Motor neuron (in vitro differentiated cells): ENCODE data around the gene SERTAD2. TPM values are rescaled to one million over a fixed set of nuclear protein-coding genes. Genes with fewer than 3 reads are reported as not detected.

ENCODE experiments used
- ATAC-seq, 8 experiments: fragments of 200-7000 bp; cut with Tn5 transposase; replicated peaks in 6 of 8; 2 replicates each; pipeline ENCODE4 v1.8.0; 2021; ENCODE audit warnings: mild to moderate bottlenecking in 8 of 8, moderate library complexity in 8 of 8
- H3K27ac ChIP-seq, 2 donors: fragments of 250-450 bp; sonication (Bioruptor Pico); 2 replicates each; pipeline ENCODE4 v1.9.0; 2021; ENCODE audit warnings: antibody characterized with exemption in 2 of 2, mild to moderate bottlenecking in 2 of 2, moderate library complexity in 1 of 2
- H3K4me1 ChIP-seq, 2 donors: fragments of 250-450 bp; sonication (Bioruptor Pico); replicated peaks in 1 of 2; 2 replicates each; pipeline ENCODE4 v1.6.1; 2021; ENCODE audit warnings: antibody characterized with exemption in 2 of 2, mild to moderate bottlenecking in 2 of 2, moderate library complexity in 1 of 2
- H3K4me3 ChIP-seq, 5 donors: fragments of 250-450 bp; sonication (Bioruptor Pico); 2 replicates each; pipeline ENCODE4 v1.9.0; 2021; ENCODE audit warnings: antibody characterized with exemption in 5 of 5, mild to moderate bottlenecking in 5 of 5, moderate library complexity in 4 of 5
- WGBS, 10 experiments: fragments of 450-650 bp; shearing (Covaris generic); methylation state at CpG; one replicate each; pipeline ENCODE4 v1.0.0; 2022; 5-methylcytosine and 5-hydroxymethylcytosine counted together
- in situ Hi-C, 9 experiments: fragments of 400-800 bp; cut with MboI; loops; one replicate each; pipeline ENCODE4 v1.15.0; 2021; ENCODE audit warnings: low sequenced_read_pairs in 9 of 9, low pct_unique_long_range_greater_than_20kb in 2 of 9; ENCODE audit not compliant: unreplicated experiment in 9 of 9
- total RNA-seq, 8 experiments: library from RNA; unstranded; fragments of 300-600 nt; gene quantifications; 2 replicates each; pipeline versions ENCODE4 v1.2.3 to v1.2.4, GENCODE V29; 2022

The SERTAD2 gene
- total RNA-seq, 8 experiments from 2014 or later: 5.6 to 12.1 (median 6.8) TPM

DNA sequence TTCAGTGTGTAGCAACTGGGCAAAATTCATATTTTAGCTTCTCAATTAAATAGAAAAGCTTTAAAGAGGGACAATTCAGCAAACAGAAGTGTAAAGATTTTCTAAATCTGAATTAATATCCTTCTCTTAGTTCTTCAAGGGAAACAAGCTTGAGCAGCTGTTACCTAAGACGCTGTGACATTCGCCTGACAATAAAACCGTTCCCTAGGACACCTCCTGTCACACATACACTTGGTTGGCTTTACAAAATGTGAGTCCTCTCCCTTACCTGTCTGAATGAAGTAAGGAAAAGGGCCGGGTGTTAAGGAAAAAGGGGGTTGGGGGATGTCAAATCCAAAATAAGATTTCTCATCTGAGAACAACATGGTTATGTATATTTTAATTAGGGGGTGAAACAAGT lies 2.1 kb downstream of the SERTAD2 start:
- no peak overlapping the region for H3K27ac ChIP-seq
- H3K4me3 ChIP-seq: peak overlapping the region in 3 of 5 donors; percentile 69 to 85 (median 80)
- ATAC-seq: no peak
- peaks cover 32 to 42% of the 10 kb centered on the region in 2 donors for H3K4me1 ChIP-seq
- in situ Hi-C loops: no loop called here
- 0 to 74% (median 22%) methylated on average over 1 to 4 of the region's 4 CpGs for WGBS, 10 experiments

DNA sequence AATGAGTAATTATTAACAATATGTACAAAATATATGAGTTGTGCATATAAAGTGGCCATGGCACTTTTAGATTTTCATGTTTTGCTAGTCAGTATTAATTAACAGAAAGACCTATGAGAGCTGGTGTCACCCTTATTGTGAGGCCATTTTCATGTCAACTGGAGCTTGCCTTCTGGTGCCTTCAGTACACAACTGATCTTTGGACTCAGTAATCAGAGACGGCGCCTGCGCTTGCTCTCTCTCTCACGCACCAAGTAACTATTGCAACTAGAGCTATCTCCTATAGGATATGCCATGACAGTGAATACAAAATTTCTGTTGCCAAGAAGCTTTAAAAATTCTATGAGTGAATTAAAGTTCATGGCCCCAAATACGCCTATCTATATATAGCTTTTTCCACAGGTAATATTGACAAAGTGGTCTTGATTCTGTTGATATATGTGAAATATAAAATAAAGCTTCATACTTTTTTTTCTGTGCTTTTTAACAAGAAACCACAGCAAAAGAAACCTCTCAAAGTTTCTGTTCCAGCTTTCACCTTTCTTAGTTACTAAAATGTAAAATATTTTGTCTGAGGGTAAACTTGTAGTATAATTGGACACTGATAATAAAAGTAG lies 2.9 kb downstream of the SERTAD2 start:
- no peak overlapping the region for H3K4me3 ChIP-seq
- 65 to 100% (median 96%) methylated on average over 1 to 5 of the region's 5 CpGs; no CpG with 5 or more reads in 1 of the 10 experiments for WGBS, 10 experiments
- in situ Hi-C loops: no loop called here
- H3K4me1 ChIP-seq: peaks cover 35 to 50% of the 10 kb centered on the region in 2 donors
- H3K27ac ChIP-seq: no peak overlapping the region
- ATAC-seq: no peak

- H3K4me3 ChIP-seq: no peak overlapping the region
- in situ Hi-C loops: no loop called here
- peaks cover 33 to 52% of the 10 kb centered on the region in 2 donors for H3K4me1 ChIP-seq
- no peak for ATAC-seq
- WGBS, 10 experiments: 25 to 93% (median 80%) methylated on average over 1 to 5 of the region's 5 CpGs; no CpG with 5 or more reads in 2 of the 10 experiments
- H3K27ac ChIP-seq: no peak overlapping the region
Observed at GRCh38 chr2:64650296-64650695, 3.4 kb downstream of the SERTAD2 start.

GRCh38 chr2:64649626-64650025 lies 4.1 kb downstream of the SERTAD2 start:
- H3K4me1 ChIP-seq: peaks cover 33 to 53% of the 10 kb centered on the region in 2 donors
- in situ Hi-C loops: loop anchor here in 6 of 9 experiments (25.0 kb wide), 1 partner anchor 213 kb away; no protein-coding TSS in a partner anchor

DNA sequence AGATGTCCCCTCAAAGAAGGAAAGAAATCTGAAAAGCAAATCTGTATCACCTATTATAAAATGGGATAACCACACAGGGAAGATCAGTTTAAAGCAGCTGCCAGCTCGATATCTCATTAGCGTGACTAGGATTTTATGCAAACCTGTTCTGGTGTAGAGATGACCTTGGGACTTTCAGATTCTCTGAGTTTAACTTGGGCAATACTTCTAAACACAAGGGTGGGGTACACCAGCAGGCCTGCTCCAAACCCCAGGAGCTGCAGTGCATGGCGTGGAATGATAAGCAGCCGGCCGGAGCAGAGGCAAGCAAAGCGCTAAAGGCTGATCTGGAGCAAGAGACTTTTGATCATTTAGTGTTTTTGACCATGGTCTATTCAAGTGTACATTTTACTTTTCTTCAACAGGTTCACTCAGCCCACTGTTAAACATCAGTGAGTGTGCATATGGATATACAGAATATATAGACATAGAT lies 4.7 kb downstream of the SERTAD2 start:
- no peak for ATAC-seq
- Histone ChIP-seq H3K27ac (no peak overlapping the region), H3K4me3 (no peak overlapping the region), H3K4me1 (peaks cover 34 to 58% of the 10 kb centered on the region in 2 donors)
- in situ Hi-C loops: loop anchor here in 6 of 9 experiments (25.0 kb wide), 1 partner anchor 213 kb away; no protein-coding TSS in a partner anchor
- WGBS, 10 experiments: 49 to 92% (median 75%) methylated on average over 1 to 5 of the region's 6 CpGs; no CpG with 5 or more reads in 2 of the 10 experiments

More at GRCh38 chr2:64649626-64650025, 4.1 kb downstream of the SERTAD2 start:
- no peak overlapping the region for H3K4me3 ChIP-seq
- peak in 3 of 8 experiments; percentile 8 to 13 (median 11) for ATAC-seq
- 20 to 100% (median 83%) methylated on average over 1 to 3 of the region's 5 CpGs; no CpG with 5 or more reads in 4 of the 10 experiments for WGBS, 10 experiments
- no peak overlapping the region for H3K27ac ChIP-seq

GRCh38 chr2:64646007-64646880 lies 7.5 kb downstream of the SERTAD2 start:
- no peak overlapping the region for H3K27ac ChIP-seq
- in situ Hi-C loops: loop anchor here in 6 of 9 experiments (25.0 kb wide), 1 partner anchor 216 kb away; no protein-coding TSS in a partner anchor
- no peak overlapping the region for H3K4me3 ChIP-seq
- peak in 1 of 8 experiments; percentile 2 for ATAC-seq
- peaks cover 60 to 70% of the 10 kb centered on the region in 2 donors for H3K4me1 ChIP-seq
- WGBS, 10 experiments: 0 to 57% (median 11%) methylated on average over 1 to 9 of the region's 9 CpGs

GRCh38 chr2:64644458-64645382 lies 9.0 kb downstream of the SERTAD2 start:
- in situ Hi-C loops: loop anchor here in 6 of 9 experiments (25.0 kb wide), 1 partner anchor 218 kb away; no protein-coding TSS in a partner anchor
- Histone ChIP-seq H3K27ac (peak overlapping the region; percentile 67 to 68), H3K4me1 (peaks cover 61 to 66% of the 10 kb centered on the region in 2 donors), H3K4me3 (peak overlapping the region; percentile 9 to 38 (median 29))
- peak; percentile 67 to 80 (median 73) for ATAC-seq
- WGBS, 10 experiments: 0 to 4% (median 1%) methylated on average over 1 to 27 of the region's 31 CpGs

DNA sequence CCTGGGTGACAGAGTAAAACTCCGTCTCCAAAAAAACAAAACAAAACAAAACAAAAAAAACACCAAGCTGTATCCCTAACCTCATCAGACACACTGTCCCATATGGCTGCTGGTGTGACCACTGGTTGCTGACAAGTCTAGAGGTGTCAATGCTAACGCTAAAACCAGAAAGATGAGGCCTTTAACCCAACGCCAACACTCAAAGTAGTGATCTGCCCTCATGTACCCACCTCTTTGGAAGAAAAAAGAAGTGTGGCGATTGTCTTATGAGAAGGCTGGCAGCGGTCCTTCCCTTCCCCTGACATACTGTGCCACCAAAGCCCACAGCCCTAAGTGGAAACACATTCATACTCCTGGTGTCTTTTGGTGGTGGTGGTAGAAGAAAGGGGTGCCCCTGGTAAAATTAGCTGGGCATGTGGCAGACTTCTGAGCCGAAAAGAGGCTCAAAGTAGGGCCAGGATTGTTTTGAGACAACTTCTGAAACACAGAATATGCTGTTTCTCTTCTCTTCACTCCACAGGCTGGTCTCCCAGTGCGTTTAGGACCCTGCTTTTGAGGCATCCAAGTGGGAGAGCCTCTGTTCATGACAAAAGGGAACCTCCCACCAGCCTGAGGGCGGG lies 9.8 kb downstream of the SERTAD2 start:
- peak overlapping the region; percentile 53 to 68 for H3K27ac ChIP-seq
- peak overlapping the region in 3 of 5 donors; percentile 29 to 38 (median 31) for H3K4me3 ChIP-seq
- WGBS, 10 experiments: 14 to 80% (median 39%) methylated on average over 1 to 7 of the region's 8 CpGs; no CpG with 5 or more reads in 4 of the 10 experiments
- no peak for ATAC-seq
- in situ Hi-C loops: loop anchor here in 6 of 9 experiments (25.0 kb wide), 1 partner anchor 218 kb away; no protein-coding TSS in a partner anchor
- peaks cover 55 to 61% of the 10 kb centered on the region in 2 donors for H3K4me1 ChIP-seq

GRCh38 chr2:64641599-64641998 lies 12.1 kb downstream of the SERTAD2 start:
- Histone ChIP-seq H3K4me3 (no peak overlapping the region), H3K4me1 (peaks cover 58 to 64% of the 10 kb centered on the region in 2 donors), H3K27ac (no peak overlapping the region)
- in situ Hi-C loops: loop anchor here in 6 of 9 experiments (25.0 kb wide), 1 partner anchor 221 kb away; no protein-coding TSS in a partner anchor
- 77 to 100% (median 83%) methylated on average over 1 to 7 of the region's 10 CpGs; no CpG with 5 or more reads in 5 of the 10 experiments for WGBS, 10 experiments
- no peak for ATAC-seq

DNA sequence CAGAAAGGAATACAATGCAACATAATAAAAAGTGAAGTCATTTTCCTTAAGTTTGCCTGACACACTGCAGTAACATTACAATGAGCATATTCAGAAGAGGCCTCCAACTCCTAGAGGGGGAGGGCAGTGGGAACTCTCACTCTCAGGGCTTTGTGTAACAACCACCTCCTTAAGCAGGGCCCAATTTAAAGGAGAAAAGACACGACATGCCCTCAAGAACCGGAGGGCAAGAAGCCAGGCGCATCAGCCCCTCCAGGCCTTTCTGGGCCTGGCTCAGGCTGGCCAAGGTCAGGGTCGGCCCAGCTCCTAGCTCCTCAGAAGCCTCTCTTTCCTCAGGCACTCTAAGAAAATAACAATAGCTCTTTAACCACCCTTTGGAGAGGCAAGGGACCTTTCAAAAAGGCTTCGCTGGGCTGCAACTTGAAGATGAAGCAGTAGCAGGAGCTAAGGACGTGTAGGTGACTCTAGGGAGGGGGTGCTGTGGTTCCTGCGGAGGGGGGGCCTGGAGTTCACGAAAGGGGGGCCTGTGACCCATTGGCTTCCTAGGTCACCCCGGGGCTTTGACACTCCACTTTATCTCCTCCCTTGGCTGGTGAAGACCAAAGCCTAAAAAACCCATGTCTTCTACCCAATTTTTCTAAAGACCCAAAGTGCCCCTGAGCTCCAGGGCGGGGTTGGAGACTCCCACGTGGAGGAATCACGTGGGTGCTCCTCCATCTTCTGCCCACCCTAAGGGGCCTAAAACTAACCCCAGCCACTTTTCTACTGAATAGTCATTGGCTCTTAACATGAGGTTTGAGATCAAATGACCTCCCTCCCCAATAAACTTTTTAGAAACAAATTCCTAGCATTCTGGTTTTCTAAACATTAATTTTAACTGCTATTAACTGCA lies 13.3 kb downstream of the SERTAD2 start:
- peaks cover 46 to 57% of the 10 kb centered on the region in 2 donors for H3K4me1 ChIP-seq
- no peak overlapping the region for H3K4me3 ChIP-seq
- ATAC-seq: peak in 3 of 8 experiments; percentile 11 to 39 (median 24)
- in situ Hi-C loops: loop anchor here in 6 of 9 experiments (25.0 kb wide), 1 partner anchor 222 kb away; no protein-coding TSS in a partner anchor
- H3K27ac ChIP-seq: no peak overlapping the region
- 10 to 100% (median 30%) methylated on average over 1 to 4 of the region's 12 CpGs; no CpG with 5 or more reads in 2 of the 10 experiments for WGBS, 10 experiments

DNA sequence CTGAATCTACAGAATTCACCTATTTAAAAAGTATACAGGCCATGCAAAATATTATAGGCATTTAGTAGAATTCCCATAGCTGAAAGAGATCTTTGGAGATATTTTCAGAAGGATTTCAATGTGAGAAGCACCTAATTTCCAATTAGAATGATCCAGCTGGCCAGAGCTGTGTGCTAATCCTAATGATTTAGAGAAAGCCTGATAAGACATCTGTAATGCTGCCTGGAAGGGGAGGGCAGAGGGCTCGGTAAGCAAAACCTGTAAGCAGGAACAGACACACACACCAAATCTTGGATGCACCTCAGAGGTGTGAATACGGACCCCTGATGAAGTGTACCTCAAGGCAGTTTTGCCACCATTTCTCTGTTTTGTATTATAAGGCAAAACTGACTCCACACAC lies 14.0 kb downstream of the SERTAD2 start:
- no peak for ATAC-seq
- Histone ChIP-seq H3K4me1 (peaks cover 44 to 63% of the 10 kb centered on the region in 2 donors), H3K4me3 (no peak overlapping the region), H3K27ac (no peak overlapping the region)
- 67 to 80% methylated on average over 1 to 2 of the region's 2 CpGs; no CpG with 5 or more reads in 8 of the 10 experiments for WGBS, 10 experiments
- in situ Hi-C loops: loop anchor here in 6 of 9 experiments (25.0 kb wide), 1 partner anchor 223 kb away; no protein-coding TSS in a partner anchor
